HG02610 (cell line): ENCODE results near the gene MBD5.

ENCODE experiments used
- ATAC-seq: cut with Tn5 transposase; IDR thresholded peaks from one replicate; pipeline ENCODE4 v1.9.1; 2021; ENCODE audit warnings: mild to moderate bottlenecking, moderate library complexity; ENCODE audit not compliant: unreplicated experiment

The MBD5 gene

GRCh38 chr2:148209603-148210002 lies 188.7 kb downstream of the MBD5 start:
- no peak for ATAC-seq

GRCh38 chr2:148218326-148219075 lies 197.6 kb downstream of the MBD5 start:
- no peak for ATAC-seq

- ATAC-seq, result no peak
These were observed 200.3 kb downstream of the MBD5 start for GRCh38 chr2:148221166-148221565.

- no peak for ATAC-seq
These were observed 201.0 kb downstream of the MBD5 start for GRCh38 chr2:148221926-148222325.

- no peak for ATAC-seq
These were observed 211.0 kb downstream of the MBD5 start for GRCh38 chr2:148231858-148232257.

- ATAC-seq, result no peak
These were observed 213.3 kb downstream of the MBD5 start for GRCh38 chr2:148234143-148234542.

- ATAC-seq, result no peak
These were observed 217.0 kb downstream of the MBD5 start for GRCh38 chr2:148237911-148238310.

GRCh38 chr2:148238561-148238960 lies 217.7 kb downstream of the MBD5 start:
- no peak for ATAC-seq

- no peak for ATAC-seq
These were observed 219.9 kb downstream of the MBD5 start for GRCh38 chr2:148240838-148241237.

- ATAC-seq, result no peak
These were observed 223.9 kb downstream of the MBD5 start for GRCh38 chr2:148244593-148245292.

- ATAC-seq, result no peak
These were observed 231.1 kb downstream of the MBD5 start for GRCh38 chr2:148251993-148252392.

- ATAC-seq, result no peak
These were observed 231.8 kb downstream of the MBD5 start for GRCh38 chr2:148252646-148253045.

GRCh38 chr2:148253685-148254084 lies 232.8 kb downstream of the MBD5 start:
- no peak for ATAC-seq

GRCh38 chr2:148255929-148256328 lies 235.0 kb downstream of the MBD5 start:
- ATAC-seq, result no peak

GRCh38 chr2:148257276-148257675 lies 236.4 kb downstream of the MBD5 start:
- no peak for ATAC-seq

- ATAC-seq, result no peak
These were observed 237.2 kb downstream of the MBD5 start for GRCh38 chr2:148258124-148258523.

- no peak for ATAC-seq
These were observed 238.8 kb downstream of the MBD5 start for GRCh38 chr2:148259674-148260073.

- no peak for ATAC-seq
These were observed 243.0 kb downstream of the MBD5 start for GRCh38 chr2:148263890-148264289.

- ATAC-seq, result no peak
These were observed 252.3 kb downstream of the MBD5 start for GRCh38 chr2:148273158-148273691.

GRCh38 chr2:148279216-148279615 lies 258.3 kb downstream of the MBD5 start:
- ATAC-seq, result no peak

- no peak for ATAC-seq
These were observed 261.3 kb downstream of the MBD5 start for GRCh38 chr2:148282201-148282600.

- no peak for ATAC-seq
These were observed 271.5 kb downstream of the MBD5 start for GRCh38 chr2:148292431-148292830.
